GM18499 (cell line): ENCODE measurements around the gene WDR1.

ENCODE experiments used
- ATAC-seq: cut with Tn5 transposase; IDR thresholded peaks from one replicate; pipeline ENCODE4 v1.9.1; 2021; ENCODE audit warnings: moderate number of reproducible peaks; ENCODE audit not compliant: insufficient read depth, unreplicated experiment

The WDR1 gene

GRCh38 chr4:10075158-10075863, 41.3 kb downstream of the WDR1 start:
- no peak for ATAC-seq

DNA sequence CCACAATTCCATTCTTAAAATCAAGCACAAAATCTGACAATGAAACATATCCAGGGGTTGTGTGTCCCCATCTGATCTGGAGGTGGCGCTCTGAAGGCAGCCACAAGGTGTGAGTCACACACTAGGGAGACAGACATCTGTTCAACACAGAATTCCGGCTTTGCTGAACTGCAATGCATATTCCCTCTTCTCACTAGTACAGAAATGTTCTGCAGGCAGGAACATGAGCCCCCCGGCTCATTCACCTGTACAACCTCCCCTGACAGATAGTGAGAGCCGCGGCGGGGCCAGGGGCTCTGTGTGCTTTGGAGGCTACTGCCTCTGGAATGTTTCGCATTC, 41.9 kb downstream of the WDR1 start:
- no peak for ATAC-seq

DNA sequence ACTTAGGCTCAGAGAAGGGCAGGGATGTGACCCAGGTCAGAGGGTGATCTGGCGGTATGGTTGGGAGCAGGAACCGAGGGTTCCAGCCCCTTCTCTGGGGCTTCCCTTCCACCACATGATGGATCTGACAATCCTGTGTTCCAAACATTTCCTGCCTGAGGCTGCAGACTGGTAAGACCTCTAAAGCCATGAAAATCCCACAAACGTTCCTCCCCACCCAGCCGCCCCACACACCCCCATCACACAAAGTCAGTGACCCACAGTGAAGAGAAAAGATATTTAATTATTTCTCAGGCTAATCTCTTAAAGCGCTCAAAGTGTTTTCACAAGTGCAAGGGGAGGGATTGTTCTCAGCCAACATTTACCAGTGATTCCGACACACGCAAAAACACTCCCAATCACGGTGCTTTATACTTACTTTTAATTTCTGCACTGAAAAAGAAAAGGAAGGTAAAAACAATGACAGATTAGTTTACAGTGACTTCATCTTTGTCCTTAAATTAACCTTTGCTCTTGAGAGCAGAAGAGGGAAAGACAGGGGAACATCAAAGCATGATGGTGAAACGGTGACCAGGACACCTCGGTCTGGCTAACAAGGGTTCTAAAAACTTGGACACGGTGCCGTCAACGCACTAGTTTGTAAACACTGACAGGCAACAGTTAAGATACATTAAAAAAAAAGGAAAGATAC, 42.4 kb downstream of the WDR1 start:
- no peak for ATAC-seq

GRCh38 chr4:10072420-10073017, 44.1 kb downstream of the WDR1 start:
- no peak for ATAC-seq

- ATAC-seq: no peak
Measured at GRCh38 chr4:10069075-10069642, 47.4 kb downstream of the WDR1 start.

GRCh38 chr4:10066670-10067651, 49.6 kb downstream of the WDR1 start:
- no peak for ATAC-seq

DNA sequence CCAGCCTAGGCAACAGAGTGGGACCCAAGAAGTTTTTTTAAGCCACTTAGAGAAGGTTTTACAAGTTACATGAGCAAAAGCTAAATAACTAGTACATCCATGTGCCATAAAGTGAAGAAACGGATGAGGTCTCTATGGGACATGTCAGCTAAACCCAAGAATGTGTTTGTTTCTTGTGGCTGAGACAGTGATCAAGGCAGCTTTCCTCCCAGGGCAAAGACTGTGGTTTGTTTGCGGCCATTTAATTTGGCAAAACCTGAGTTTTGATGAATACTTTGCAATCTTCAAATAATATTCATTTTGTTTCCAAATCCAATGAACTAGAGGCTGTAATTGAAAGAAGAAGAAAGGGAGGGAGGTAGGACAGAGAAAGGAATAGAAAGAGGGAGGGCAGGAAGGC, 50.4 kb downstream of the WDR1 start:
- no peak for ATAC-seq

GRCh38 chr4:10063544-10064300, 52.9 kb downstream of the WDR1 start:
- ATAC-seq: no peak

- ATAC-seq: no peak
Measured at GRCh38 chr4:10061650-10062415, 54.8 kb downstream of the WDR1 start.

DNA sequence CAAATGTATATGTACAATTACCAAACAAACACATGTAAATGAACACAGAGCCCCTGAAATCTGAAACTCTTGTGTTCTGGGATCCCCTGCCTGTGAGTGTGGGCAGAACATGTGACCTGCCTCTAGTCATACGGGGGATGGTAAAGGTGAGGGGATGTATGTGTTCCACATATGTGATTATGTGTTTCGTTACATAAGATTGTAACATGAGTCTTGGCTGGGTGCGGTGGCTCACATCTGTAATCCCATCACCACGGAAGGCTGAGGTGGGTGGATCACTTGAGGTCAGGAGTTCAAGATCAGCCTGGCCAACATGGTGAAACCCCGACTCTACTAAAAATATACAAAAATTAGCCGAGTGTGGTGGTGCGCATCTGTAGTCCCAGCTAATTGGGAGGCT, 58.2 kb downstream of the WDR1 start:
- no peak for ATAC-seq

DNA sequence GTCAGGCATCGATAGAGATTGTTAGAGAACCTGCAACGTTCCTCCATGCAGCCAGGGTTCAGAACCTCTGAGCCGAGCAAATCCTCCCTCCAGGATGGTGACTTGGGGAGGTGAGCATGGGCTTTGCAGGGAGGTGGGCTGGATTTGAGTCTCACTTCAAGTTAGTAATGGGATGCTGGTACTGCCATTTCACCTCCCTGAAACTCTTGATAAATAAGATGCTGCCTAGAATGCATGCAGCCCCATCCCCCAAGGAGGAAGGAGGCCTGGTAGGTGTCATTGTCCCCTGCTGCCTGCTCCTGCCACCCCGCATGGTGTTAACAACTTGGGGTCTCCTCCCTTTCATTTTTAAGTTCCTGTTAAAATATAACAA, 59.6 kb downstream of the WDR1 start:
- ATAC-seq: no peak

GRCh38 chr4:10056334-10057022, 60.1 kb downstream of the WDR1 start:
- no peak for ATAC-seq

GRCh38 chr4:10055871-10056270, 60.7 kb downstream of the WDR1 start:
- no peak for ATAC-seq

DNA sequence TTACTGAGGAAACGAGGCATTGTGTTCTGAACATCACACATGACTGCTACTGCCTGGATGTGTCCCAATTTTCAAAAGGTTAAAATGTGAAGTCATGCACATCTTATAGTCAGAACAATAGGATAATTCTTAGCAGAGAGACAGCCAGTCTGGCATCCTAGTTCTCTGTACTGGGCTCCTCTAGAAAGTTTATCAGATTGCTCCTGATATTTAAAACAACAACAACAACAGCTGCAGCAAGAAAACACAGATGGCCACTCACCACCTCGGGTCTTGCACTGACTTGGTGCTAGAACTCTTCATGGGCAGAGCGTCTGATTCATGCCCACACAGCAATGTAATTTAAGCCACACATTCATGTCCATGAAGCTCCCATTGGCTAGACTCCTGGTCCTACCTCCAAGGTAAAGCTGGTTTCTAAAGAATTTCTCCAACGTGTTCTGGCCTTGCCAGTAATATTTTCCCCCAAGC, 62.0 kb downstream of the WDR1 start:
- ATAC-seq: no peak

- ATAC-seq: no peak
Measured at GRCh38 chr4:10053635-10054453, 62.8 kb downstream of the WDR1 start.

DNA sequence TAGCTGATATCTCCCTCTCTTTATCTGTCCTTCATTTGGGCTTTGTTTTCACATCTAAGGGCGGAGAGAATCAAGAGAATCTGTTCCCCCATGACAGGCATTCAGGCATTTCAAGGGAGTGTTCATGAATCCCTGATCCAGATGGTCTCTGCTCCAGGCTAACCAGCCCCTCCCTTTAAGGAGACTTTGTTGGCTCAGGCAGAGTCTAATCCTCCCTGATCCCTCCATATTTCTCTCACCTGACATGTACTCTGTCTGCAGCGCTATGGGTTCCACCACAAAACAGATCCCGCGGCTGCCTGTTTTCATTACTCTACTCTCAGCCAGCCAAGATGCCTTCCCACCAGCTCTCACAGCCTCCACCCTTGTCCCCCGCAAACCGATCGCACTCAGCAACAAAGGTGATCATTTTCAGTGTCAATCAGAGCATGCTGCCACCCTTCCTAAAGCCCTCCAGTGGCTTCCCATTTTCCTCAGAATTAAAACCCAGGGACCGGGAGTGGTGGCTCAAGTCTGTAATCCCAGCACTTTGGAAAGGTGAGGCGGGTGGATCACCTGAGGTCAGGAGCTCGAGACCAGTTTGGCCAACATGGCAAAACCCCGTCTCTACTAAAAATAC, 65.0 kb downstream of the WDR1 start:
- ATAC-seq: no peak

DNA sequence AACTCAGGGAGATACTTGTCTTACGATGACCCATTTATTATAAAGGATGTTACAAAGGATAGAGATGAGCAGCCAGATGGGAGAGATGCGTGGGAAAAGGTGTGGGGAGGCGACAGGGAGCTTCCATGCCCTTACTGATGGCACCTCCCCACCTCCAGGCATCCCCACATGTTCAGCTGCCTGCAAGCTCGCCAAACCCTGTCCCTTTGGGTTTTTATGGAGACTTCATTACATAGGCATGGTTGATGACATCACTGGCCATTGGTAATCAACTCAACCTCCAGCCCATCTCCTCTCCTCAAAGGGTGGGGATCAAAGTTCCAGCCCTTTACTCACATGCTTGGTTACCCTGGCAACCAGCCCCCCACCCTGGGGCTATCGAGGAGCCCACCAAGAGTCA, 65.9 kb downstream of the WDR1 start:
- ATAC-seq: no peak
